Memory B cell (primary cell): ENCODE results near the gene HSPB1.

ENCODE experiments used
- ATAC-seq: fragments of 150-1000 bp; cut with Tn5 transposase; 2 replicates; pipeline ENCODE4 v1.10.0; 2021; ENCODE audit warnings: low read depth, mild to moderate bottlenecking, moderate library complexity
- DNase-seq, 2 donors: peaks; one replicate each; pipeline ENCODE4 v3.0.0; 2022; ENCODE audit warnings: low spot score in 2 of 2
- H3K27ac Mint-ChIP-seq: one replicate; pipeline ENCODE4 v1.8.0; 2022; ENCODE audit warnings: mild to moderate bottlenecking, moderate library complexity, mixed read lengths
- H3K27me3 Mint-ChIP-seq: one replicate; pipeline ENCODE4 v1.8.0; 2022; ENCODE audit warnings: mixed read lengths
- H3K36me3 Mint-ChIP-seq: one replicate; pipeline ENCODE4 v1.8.0; 2022; ENCODE audit warnings: mild to moderate bottlenecking, mixed read lengths
- H3K4me1 Mint-ChIP-seq: one replicate; pipeline ENCODE4 v1.8.0; 2022; ENCODE audit warnings: mixed read lengths
- H3K4me3 Mint-ChIP-seq: one replicate; pipeline ENCODE4 v1.8.0; 2022; ENCODE audit warnings: mild to moderate bottlenecking, moderate library complexity, mixed read lengths
- H3K9me3 Mint-ChIP-seq: one replicate; pipeline ENCODE4 v1.8.0; 2022; ENCODE audit warnings: mixed read lengths

The HSPB1 gene

DNA sequence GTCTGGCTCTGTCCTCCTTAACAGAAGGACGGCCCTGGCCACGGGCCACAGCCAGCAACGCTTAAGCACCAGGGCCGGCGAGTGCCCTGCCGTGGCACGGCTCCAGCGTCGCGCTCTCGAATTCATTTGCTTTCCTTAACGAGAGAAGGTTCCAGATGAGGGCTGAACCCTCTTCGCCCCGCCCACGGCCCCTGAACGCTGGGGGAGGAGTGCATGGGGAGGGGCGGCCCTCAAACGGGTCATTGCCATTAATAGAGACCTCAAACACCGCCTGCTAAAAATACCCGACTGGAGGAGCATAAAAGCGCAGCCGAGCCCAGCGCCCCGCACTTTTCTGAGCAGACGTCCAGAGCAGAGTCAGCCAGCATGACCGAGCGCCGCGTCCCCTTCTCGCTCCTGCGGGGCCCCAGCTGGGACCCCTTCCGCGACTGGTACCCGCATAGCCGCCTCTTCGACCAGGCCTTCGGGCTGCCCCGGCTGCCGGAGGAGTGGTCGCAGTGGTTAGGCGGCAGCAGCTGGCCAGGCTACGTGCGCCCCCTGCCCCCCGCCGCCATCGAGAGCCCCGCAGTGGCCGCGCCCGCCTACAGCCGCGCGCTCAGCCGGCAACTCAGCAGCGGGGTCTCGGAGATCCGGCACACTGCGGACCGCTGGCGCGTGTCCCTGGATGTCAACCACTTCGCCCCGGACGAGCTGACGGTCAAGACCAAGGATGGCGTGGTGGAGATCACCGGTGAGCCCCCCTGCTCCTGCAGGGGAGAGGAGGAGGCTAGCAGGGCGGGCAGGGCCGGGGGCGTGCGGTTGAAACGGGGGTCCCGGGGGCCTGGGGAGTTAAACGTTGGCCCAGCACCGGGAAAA, at the start of gene HSPB1:
Gene HSPB1, plus strand, starts transcription at position 327 of the 855 bp plus-strand sequence. Its CDS starts 40 bp downstream, at position 367.
- H3K27ac Mint-ChIP-seq: peak within 1 kb of the TSS; percentile 63
- peak within 1 kb of the TSS; percentile 91 for H3K4me3 Mint-ChIP-seq
- no peaks in the 10 kb centered on the region for H3K27me3 Mint-ChIP-seq
- H3K36me3 Mint-ChIP-seq: no peaks in the 10 kb centered on the region
- H3K4me1 Mint-ChIP-seq: peaks cover 9% of the 10 kb centered on the region
- peak; percentile 76 for ATAC-seq
- peak; percentile 52 to 54 for DNase-seq
- H3K9me3 Mint-ChIP-seq: no peaks in the 10 kb centered on the region

DNA sequence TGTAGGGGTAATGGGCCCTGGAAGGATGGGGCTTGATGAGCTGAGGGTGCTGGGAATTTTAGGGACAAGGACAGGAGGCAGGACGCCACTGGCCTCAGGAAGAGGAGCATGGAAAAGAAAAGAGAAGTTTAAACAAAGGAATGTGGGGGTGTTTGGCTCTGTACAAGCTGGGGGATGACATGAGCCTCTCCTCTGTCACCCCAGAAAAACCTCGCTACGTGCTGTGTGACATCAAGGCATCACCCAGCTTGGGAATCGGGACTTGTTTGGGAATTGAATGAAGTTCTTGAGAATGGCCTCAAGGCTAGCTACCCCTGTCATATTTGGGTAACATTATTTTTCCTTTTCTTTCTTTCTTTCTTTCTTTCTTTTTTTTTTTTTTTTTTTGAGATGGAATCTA, 47.7 kb upstream of the HSPB1 start:
- Mint-ChIP-seq H3K9me3 (no peaks in the 10 kb centered on the region), H3K4me1 (no peaks in the 10 kb centered on the region), H3K4me3 (no peak overlapping the region), H3K27ac (no peak overlapping the region), H3K36me3 (no peaks in the 10 kb centered on the region), H3K27me3 (peaks cover 20% of the 10 kb centered on the region)
- ATAC-seq (no peak), DNase-seq (no peak)

DNA sequence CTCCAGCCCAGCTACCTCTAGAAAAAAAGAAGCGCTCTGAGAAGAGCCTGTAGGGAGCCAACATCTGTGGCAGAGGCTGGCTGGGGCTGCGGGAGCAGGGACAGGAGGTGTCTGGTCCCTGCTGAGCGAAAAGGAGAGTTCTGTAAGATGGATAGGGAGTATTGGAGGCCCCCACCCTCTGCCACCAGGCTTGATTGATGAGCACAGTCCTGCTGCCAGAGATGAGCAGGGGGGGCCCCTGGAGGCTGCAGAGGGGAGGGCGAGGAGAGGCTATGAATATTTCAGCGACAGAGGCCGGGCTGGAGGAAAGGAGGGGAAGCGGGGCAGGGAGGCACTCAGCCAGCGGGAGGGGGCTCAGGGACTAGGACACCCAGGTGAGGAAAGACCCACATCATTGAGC, 44.5 kb upstream of the HSPB1 start:
- no peaks in the 10 kb centered on the region for H3K9me3 Mint-ChIP-seq
- no peak overlapping the region for H3K27ac Mint-ChIP-seq
- H3K27me3 Mint-ChIP-seq: peaks cover 32% of the 10 kb centered on the region

DNA sequence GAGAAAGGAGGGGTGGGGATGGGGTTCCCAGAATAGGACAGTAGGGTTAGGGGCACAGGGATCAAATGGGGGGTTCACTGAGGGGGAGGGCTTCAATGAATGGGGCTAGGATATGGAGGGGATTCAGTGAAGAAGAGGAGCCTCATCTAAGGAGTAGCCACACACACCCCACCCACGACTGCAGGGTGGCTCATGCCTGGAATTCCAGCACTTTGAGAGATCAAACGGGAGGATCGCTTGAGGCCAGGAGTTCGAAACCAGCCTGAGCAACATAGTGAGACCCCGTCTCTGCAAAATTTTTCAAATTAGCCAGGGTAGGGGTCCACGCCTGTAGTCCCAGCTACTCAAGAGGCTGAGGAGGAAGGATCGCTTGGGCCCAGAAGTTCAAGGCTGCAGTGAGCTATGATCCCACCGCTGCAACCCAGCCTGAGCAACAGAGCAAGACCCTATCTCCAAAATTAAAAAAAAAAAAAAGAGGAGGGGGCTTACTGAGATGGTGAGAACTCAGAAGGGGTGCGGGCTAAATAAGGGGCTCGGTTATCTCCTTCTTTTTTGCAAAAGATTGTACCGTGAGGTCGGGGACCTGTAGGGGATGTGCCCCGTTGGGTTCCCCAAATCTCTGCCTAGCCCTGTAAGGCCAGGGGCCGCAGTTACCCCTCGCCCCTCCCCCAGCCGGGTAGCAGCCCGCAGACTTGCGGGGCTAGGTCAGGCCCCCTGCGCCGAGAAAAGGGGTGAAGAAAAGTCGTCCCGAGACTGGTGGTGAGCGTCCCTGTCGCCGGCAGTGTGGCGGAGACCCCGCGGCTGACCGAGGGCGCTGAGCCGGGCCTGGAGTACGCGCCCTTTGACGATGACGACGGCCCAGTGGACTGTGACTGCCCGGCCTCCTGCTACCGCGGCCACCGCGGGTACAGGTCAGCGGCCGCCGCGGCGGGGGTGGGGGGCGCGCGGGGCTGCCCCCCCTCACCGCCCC, 43.1 kb upstream of the HSPB1 start:
- H3K27ac Mint-ChIP-seq: peak overlapping the region; percentile 10
- H3K36me3 Mint-ChIP-seq: no peaks in the 10 kb centered on the region
- ATAC-seq (peak; percentile 17), DNase-seq (no peak)
- H3K27me3 Mint-ChIP-seq: peaks cover 35% of the 10 kb centered on the region
- H3K4me1 Mint-ChIP-seq: peaks cover 3% of the 10 kb centered on the region
- H3K9me3 Mint-ChIP-seq: no peaks in the 10 kb centered on the region
- H3K4me3 Mint-ChIP-seq: no peak overlapping the region

More for the DNA sequence above, 44.5 kb upstream of the HSPB1 start:
- DNase-seq: no peak
- ATAC-seq: no peak
- peaks cover 3% of the 10 kb centered on the region for H3K4me1 Mint-ChIP-seq
- no peak overlapping the region for H3K4me3 Mint-ChIP-seq
- H3K36me3 Mint-ChIP-seq: no peaks in the 10 kb centered on the region

DNA sequence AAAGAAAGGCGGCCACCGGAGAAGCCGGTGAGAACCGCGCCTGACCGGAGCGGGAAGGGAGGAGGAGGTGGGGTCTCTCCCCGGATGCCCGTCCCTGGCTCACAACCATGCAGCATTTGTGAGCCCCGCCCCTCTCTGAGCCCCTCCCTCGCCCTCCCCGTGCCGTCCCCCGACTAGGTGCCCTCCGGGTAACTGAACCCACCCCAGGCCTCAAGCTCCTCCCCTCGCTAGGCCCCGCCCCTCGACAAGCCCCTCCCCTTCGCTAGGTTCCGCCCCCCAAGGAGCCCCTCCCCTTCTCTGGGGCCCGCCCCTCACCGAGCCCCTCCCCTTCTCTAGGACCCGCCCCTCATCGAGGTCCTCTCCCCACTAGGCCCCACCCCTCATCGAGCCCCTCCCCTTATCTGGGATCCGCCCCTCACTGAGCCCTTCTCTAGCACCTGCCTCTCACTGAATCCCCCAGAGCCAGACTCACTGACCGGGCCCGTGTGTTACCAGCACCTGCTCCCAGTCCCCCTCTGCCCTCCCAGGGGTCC, 42.2 kb upstream of the HSPB1 start:
- Mint-ChIP-seq H3K9me3 (no peaks in the 10 kb centered on the region), H3K4me1 (peaks cover 3% of the 10 kb centered on the region), H3K27me3 (peaks cover 35% of the 10 kb centered on the region), H3K36me3 (no peaks in the 10 kb centered on the region), H3K27ac (no peak overlapping the region), H3K4me3 (peak overlapping the region; percentile 53)
- no peak for DNase-seq
- peak; percentile 75 for ATAC-seq

DNA sequence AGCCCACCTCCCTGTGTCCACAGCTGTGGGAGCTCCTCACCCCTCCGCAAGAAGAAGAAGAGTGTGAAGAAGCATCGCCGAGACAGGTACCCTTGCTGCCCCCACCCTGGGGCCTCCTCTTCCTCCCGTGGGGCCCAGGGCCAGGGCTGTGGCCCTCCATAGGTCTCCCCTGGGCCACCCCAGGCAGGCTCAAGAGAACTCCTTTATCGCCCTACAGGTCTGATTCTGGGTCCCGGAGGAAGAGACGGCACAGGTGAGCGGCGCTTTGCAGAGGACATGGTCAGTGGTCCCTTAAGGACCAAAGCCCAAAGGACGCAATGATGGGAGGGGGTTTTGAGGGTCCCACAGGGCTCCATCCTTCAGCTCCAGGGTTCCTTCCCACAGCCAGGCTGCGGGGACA, 41.1 kb upstream of the HSPB1 start:
- no peak for ATAC-seq
- no peak for DNase-seq
- Mint-ChIP-seq H3K27ac (no peak overlapping the region), H3K36me3 (no peaks in the 10 kb centered on the region), H3K4me1 (peaks cover 3% of the 10 kb centered on the region), H3K27me3 (peaks cover 32% of the 10 kb centered on the region), H3K4me3 (no peak overlapping the region), H3K9me3 (no peaks in the 10 kb centered on the region)

DNA sequence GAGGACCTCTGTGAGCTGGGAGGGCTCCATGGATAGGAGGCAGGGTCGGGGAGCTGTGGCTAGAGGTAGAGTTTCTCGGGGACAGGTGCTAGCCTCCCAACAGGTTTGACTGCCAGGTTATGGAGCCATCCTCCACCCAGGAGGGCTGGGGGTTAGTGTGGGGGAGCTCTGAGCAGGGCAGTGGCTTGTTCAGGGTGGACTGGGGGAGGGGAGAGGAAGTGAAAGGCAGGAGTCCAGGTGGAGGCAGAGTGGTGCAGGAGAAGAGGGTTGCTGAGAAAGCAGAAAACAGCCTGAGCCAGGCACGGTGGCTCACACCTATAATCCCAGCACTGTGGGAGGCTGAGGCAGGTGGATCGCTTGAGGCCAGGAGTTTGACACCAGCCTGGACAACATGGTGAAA, 40.5 kb upstream of the HSPB1 start:
- H3K4me1 Mint-ChIP-seq: peaks cover 3% of the 10 kb centered on the region
- ATAC-seq: no peak
- DNase-seq: no peak
- peaks cover 30% of the 10 kb centered on the region for H3K27me3 Mint-ChIP-seq
- H3K4me3 Mint-ChIP-seq: no peak overlapping the region
- no peaks in the 10 kb centered on the region for H3K9me3 Mint-ChIP-seq
- no peaks in the 10 kb centered on the region for H3K36me3 Mint-ChIP-seq
- no peak overlapping the region for H3K27ac Mint-ChIP-seq

DNA sequence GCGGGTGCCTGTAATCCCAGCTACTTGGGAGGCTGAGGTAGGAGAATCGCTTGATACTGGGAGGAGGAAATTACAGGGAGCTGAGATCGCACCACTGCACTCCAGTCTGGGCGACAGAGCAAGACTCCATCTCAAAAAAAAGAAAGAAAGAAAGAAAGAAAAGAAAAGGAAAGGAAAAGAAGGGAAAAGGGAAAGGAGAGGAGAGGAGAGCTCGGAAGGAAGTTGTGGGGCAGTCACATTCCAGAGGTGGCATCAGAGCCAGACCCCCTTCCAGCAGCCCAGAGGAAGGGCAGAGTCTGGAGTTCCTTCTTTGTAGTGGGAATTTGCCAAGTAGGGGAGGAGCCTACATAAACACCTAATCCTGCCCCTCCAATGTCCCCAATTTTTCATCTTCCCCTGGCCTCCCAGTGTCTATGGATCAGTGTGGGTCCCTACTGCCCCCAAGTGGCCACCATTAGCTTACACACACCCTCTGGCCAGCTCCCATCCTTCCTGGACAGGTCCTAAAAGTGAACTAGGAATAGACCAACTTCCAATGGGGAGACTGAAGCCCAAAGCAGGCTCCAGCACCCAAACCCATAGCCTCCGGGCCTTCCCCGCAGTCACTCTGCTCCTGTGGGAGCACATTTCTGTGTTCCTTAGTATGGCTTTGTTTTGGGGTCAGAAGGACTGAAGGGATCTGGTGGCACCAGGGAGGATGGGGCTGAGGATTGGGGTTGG, 39.6 kb upstream of the HSPB1 start:
- H3K9me3 Mint-ChIP-seq: no peaks in the 10 kb centered on the region
- H3K4me3 Mint-ChIP-seq: no peak overlapping the region
- peaks cover 27% of the 10 kb centered on the region for H3K27me3 Mint-ChIP-seq
- peak; percentile 39 for ATAC-seq
- peaks cover 4% of the 10 kb centered on the region for H3K4me1 Mint-ChIP-seq
- no peaks in the 10 kb centered on the region for H3K36me3 Mint-ChIP-seq
- DNase-seq: no peak
- no peak overlapping the region for H3K27ac Mint-ChIP-seq

DNA sequence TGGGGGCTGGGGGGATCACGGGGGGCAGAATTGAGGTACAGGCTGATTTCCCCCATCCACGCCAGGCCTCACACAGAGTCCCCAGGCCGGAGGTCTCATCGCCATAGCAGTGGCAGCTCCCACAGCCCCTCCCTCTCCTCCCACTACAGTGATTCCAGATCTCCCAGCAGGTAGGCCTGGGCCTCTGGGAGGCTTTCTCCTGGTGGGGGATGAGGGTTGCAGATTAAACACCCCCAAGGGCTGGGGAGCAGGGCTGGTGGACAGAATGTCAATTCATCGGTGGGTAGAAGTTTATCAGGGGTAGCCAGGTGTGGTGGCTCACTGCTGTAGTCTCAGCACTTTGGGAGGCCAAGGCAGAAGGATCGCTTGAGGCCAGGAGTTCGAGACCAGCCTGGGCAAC, 37.2 kb upstream of the HSPB1 start:
- H3K4me3 Mint-ChIP-seq: no peak overlapping the region
- peaks cover 24% of the 10 kb centered on the region for H3K27me3 Mint-ChIP-seq
- ATAC-seq (no peak), DNase-seq (no peak)
- H3K4me1 Mint-ChIP-seq: peaks cover 11% of the 10 kb centered on the region
- H3K9me3 Mint-ChIP-seq: no peaks in the 10 kb centered on the region
- H3K27ac Mint-ChIP-seq: no peak overlapping the region
- H3K36me3 Mint-ChIP-seq: no peaks in the 10 kb centered on the region

DNA sequence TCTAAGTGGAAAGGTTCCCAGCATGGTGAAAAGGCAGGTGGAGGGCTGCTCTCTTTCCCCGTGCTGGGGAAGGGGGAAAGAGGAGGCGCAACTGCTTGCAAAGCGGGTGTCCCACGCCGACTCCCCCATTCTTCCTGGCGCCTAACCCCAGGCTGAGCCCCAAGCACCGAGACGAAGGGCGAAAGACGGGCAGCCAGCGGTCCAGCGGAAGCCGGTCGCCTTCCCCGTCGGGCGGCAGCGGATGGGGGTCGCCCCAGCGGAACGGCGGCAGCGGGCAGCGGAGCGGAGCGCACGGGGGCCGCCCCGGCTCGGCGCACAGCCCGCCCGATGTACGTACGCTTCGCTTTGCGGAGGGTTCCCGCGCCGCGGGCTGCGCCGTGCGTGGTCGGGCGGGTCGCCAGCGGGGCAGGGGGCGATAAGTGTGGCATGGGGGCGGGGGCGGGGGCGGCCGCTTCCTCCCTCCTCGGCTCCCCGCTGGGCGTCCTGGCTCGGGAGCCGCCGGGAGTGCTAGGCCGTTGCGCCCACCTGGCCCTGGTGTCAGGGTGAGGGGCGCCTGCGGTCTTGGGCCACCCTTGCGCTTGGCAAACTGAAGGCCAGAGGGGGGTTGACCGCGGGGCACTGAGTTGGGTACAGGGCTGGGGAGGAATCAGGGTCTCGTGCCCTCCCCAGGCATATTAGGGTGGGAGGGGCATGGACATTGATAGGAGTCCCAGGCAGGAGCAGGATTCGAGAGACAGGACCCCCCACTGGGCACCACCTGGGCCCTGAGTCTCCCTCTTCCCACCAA, 35.2 kb upstream of the HSPB1 start:
- peaks cover 7% of the 10 kb centered on the region for H3K4me1 Mint-ChIP-seq
- H3K4me3 Mint-ChIP-seq: peak overlapping the region; percentile 24
- no peaks in the 10 kb centered on the region for H3K9me3 Mint-ChIP-seq
- peaks cover 14% of the 10 kb centered on the region for H3K27me3 Mint-ChIP-seq
- no peak overlapping the region for H3K27ac Mint-ChIP-seq
- H3K36me3 Mint-ChIP-seq: no peaks in the 10 kb centered on the region
- peak; percentile 63 for ATAC-seq
- DNase-seq: no peak

DNA sequence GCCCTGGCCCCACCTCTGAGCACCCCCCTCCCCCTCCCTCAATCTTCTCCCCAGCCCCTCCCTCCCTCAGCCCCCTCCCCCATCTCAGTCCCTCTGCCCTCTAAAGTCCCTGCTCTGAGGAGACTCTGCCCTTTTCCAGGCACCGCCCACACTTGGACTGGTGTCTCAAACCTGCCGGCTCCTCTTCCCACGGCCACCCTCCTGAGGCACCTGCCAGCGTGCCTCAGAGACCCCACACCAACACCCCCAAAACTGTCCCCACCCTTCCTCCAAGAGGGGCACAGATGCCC, 34.6 kb upstream of the HSPB1 start:
- peaks cover 8% of the 10 kb centered on the region for H3K4me1 Mint-ChIP-seq
- H3K36me3 Mint-ChIP-seq: no peaks in the 10 kb centered on the region
- no peak for ATAC-seq
- H3K4me3 Mint-ChIP-seq: peak overlapping the region; percentile 67
- peaks cover 12% of the 10 kb centered on the region for H3K27me3 Mint-ChIP-seq
- no peak overlapping the region for H3K27ac Mint-ChIP-seq
- no peaks in the 10 kb centered on the region for H3K9me3 Mint-ChIP-seq
- no peak for DNase-seq

DNA sequence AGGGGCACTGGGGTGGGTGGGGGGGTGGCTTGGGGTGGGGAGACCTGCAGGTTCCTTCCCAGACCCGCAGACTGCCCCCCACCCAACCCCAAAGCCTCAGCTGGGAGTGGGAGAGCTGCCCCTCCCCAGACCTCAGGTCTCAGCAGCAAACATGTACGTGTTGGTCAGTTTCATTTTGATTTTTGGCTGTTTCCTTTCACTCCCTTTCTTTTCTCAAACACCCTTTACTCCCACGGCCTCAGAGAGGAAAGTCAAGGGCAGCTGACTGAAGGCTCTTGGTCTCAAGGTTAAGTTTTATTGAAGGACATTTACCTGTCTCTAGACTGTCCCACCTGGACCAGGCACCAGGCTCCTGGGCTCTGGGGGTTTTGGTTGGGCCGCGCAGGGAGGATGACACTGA, 34.1 kb upstream of the HSPB1 start:
- DNase-seq: no peak
- ATAC-seq: no peak
- Mint-ChIP-seq H3K27ac (no peak overlapping the region), H3K27me3 (peaks cover 13% of the 10 kb centered on the region), H3K9me3 (no peaks in the 10 kb centered on the region), H3K4me1 (peaks cover 12% of the 10 kb centered on the region), H3K4me3 (no peak overlapping the region), H3K36me3 (no peaks in the 10 kb centered on the region)

DNA sequence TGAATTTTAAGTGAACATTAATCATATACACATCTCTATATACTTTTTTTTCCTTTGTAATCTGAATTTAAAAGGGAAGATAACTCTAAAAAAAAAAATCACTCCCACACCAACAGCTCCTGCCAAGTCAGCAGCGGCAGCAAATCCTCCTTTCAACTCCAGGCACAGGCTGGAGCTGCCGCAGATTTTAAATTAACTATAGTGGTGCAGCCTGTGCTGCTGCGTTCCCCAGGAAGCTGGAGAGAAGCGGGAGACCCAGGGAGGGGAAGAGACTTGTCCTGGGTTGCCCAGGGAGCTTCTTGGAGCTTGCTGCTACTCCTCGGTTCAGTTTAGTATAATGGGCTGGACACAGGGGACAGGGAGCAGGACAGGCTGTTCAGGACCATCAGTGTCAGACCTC, 32.6 kb upstream of the HSPB1 start:
- H3K36me3 Mint-ChIP-seq: no peaks in the 10 kb centered on the region
- no peak overlapping the region for H3K27ac Mint-ChIP-seq
- no peak for ATAC-seq
- H3K4me1 Mint-ChIP-seq: peaks cover 14% of the 10 kb centered on the region
- H3K27me3 Mint-ChIP-seq: peaks cover 15% of the 10 kb centered on the region
- DNase-seq: no peak
- H3K9me3 Mint-ChIP-seq: no peaks in the 10 kb centered on the region
- H3K4me3 Mint-ChIP-seq: no peak overlapping the region
